HepG2 (cell line): ENCODE measurements around the gene HOXD4. TPM values are rescaled to one million over a fixed set of nuclear protein-coding genes. Genes with fewer than 3 reads are reported as not detected.

Source experiments
- ATF3 ChIP-seq: sonication (generic); formaldehyde crosslinking; IDR thresholded peaks from 2 replicates; pipeline ENCODE4 v1.4.0; 2020; ENCODE audit warnings: missing genetic modification reagents
- HNF4A ChIP-seq: sonication (generic); formaldehyde crosslinking; IDR thresholded peaks from 2 replicates; pipeline ENCODE4 v1.4.0; 2020; ENCODE audit warnings: missing genetic modification reagents
- ISL2 ChIP-seq: sonication (generic); formaldehyde crosslinking; IDR thresholded peaks from 2 replicates; pipeline ENCODE4 v1.5.0; 2020; ENCODE audit warnings: missing genetic modification reagents
- ISX ChIP-seq: sonication (generic); formaldehyde crosslinking; conservative IDR thresholded peaks from 2 replicates; pipeline ENCODE4 v1.5.0; 2020; ENCODE audit warnings: missing genetic modification reagents
- PAWR ChIP-seq: sonication (generic); formaldehyde crosslinking; IDR thresholded peaks from 2 replicates; pipeline ENCODE4 v1.4.0; 2020; ENCODE audit warnings: missing genetic modification reagents, mild to moderate bottlenecking, borderline replicate concordance
- TOPORS ChIP-seq: sonication (generic); formaldehyde crosslinking; IDR thresholded peaks from 2 replicates; pipeline ENCODE4 v1.8.0; 2023; ENCODE audit warnings: mild to moderate bottlenecking, missing genetic modification reagents
- XBP1 ChIP-seq: sonication (generic); formaldehyde crosslinking; IDR thresholded peaks from 2 replicates; pipeline ENCODE4 v1.5.0; 2020; ENCODE audit warnings: missing genetic modification reagents
- YY1 ChIP-seq: IDR thresholded peaks from 2 replicates; pipeline ENCODE4 v1.6.1; 2011; ENCODE audit warnings: low read length, low read depth, moderate library complexity, mild to moderate bottlenecking; ENCODE audit not compliant: insufficient read depth, insufficient replicate concordance
- ZNF101 ChIP-seq: sonication (generic); formaldehyde crosslinking; IDR thresholded peaks from 2 replicates; pipeline ENCODE4 v1.4.0; 2020; ENCODE audit warnings: mild to moderate bottlenecking, low read depth, missing genetic modification reagents, borderline replicate concordance
- ZNF180 ChIP-seq: sonication (generic); formaldehyde crosslinking; IDR thresholded peaks from 2 replicates; pipeline ENCODE4 v1.4.0; 2020; ENCODE audit warnings: low read depth, missing genetic modification reagents, borderline replicate concordance
- ZNF3 ChIP-seq: IDR thresholded peaks from 2 replicates; pipeline ENCODE4 v1.7.0; 2017; ENCODE audit warnings: inconsistent platforms
- ZNF513 ChIP-seq: sonication (generic); formaldehyde crosslinking; conservative IDR thresholded peaks from 2 replicates; pipeline ENCODE4 v1.5.0; 2020; ENCODE audit warnings: missing genetic modification reagents
- ZNF547 ChIP-seq: sonication (generic); formaldehyde crosslinking; IDR thresholded peaks from 2 replicates; pipeline ENCODE4 v1.5.1; 2020; ENCODE audit warnings: mild to moderate bottlenecking, missing genetic modification reagents
- ZNF580 ChIP-seq: IDR thresholded peaks from 2 replicates; pipeline ENCODE4 v1.6.1; 2016; ENCODE audit warnings: low read depth, borderline replicate concordance
- polyA plus RNA-seq, 8 experiments: library from polyadenylated mRNA; depleted of rRNA in 3 of 8; stranded (reverse) in 7 of 8; unstranded in 1 of 8; fragments of >200 nt; fragmentation: Illumina TruSeq in 4 of 8; extraction: Trizol in 4 of 8; gene quantifications; 2 replicates each; pipeline versions ENCODE4 v1.2.1 to v1.2.3, GENCODE V29; 2011 to 2016; ENCODE audit warnings: low read depth in 4 of 8, missing spikeins in 1 of 8, mixed read lengths in 1 of 8; ENCODE audit not compliant: insufficient read depth in 1 of 8
- total RNA-seq, 5 experiments: library from RNA; depleted of rRNA; stranded (reverse); fragments of >200 nt; fragmentation: Illumina TruSeq; extraction: Trizol; gene quantifications; 2 replicates each; pipeline ENCODE4 v1.2.3, GENCODE V29; 2016; ENCODE audit warnings: low read depth in 1 of 5
- TF ChIP-seq, protein P1 (sequence below): sonication (generic); IDR thresholded peaks from 2 replicates; pipeline ENCODE4 v1.6.1; 2016; ENCODE audit warnings: low read depth, borderline replicate concordance
- TF ChIP-seq, protein P2 (sequence below): sonication (generic); formaldehyde crosslinking; IDR thresholded peaks from 2 replicates; pipeline ENCODE4 v1.5.0; 2020; ENCODE audit warnings: mild to moderate bottlenecking, missing genetic modification reagents
- TF ChIP-seq, protein P3 (sequence below): sonication (generic); formaldehyde crosslinking; IDR thresholded peaks from 2 replicates; pipeline ENCODE4 v1.4.0; 2020; ENCODE audit warnings: mild to moderate bottlenecking, missing genetic modification reagents
- TF ChIP-seq, protein P4 (sequence below): sonication (generic); formaldehyde crosslinking; IDR thresholded peaks from 2 replicates; pipeline ENCODE4 v1.9.0; 2022; ENCODE audit warnings: low read depth, missing genetic modification reagents

Gene HOXD4
- total and polyA plus RNA-seq, 2 of the 13 experiments (the other 11 are each of a cell fraction or from before 2014, with no cell fraction given) = not detected

DNA sequence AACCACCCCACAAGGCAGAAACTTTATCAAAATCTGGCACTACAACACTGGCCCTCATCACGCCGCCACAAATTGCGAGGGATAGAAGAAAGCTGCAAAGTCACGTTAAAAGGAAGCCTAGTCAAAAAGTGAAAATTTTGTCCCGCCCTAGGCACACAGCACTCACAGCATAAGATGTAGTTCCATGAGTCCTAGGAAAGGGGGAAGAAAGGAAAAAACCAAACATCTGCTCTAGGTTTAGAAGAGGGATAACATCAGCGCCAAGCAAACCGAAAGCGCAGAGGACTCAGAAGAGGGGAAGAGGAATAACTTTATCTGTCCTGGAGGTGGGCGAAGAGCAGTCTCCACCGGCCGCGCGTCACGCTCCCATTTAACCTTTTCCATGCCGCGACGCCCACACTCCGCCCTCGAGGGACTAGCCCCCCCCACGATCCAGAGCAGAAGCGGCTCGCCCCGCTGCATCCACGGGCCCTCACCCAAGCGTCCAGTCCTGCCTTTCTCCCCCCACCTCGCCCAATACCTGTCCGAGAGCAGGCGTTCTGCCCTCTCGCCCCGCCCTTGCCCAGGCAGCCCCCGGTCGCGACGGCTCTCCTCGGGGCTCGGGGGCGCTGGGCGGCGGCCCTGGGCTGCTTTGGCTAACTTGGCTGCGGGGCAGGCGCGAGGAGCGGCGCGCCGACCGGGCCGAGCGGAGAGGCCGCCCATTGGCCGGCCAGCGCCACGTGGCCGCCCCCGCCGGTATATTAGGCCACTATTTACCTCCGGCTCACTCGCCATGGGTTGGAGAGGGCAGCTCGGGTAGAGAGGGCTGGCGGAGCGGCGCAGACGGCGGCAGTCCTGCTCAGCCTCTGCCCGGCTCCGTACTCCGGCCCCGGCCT, 36.8 kb downstream of the HOXD4 start, which contains the start of gene HOXD1 (continued):
- no peak; the same call in 1 of the 2 replicates for TF ChIP-seq HNF4A
- TF ChIP-seq XBP1 = no peak
- TF ChIP-seq, protein P1, sequence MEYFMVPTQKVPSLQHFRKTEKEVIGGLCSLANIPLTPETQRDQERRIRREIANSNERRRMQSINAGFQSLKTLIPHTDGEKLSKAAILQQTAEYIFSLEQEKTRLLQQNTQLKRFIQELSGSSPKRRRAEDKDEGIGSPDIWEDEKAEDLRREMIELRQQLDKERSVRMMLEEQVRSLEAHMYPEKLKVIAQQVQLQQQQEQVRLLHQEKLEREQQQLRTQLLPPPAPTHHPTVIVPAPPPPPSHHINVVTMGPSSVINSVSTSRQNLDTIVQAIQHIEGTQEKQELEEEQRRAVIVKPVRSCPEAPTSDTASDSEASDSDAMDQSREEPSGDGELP = no peak
- peak; percentile 32 for TF ChIP-seq YY1
- no peak for TF ChIP-seq ZNF180 (CRISPR knock-in tag)
- TF ChIP-seq ZNF513 = peak; percentile 66; the same call in 1 of the 2 replicates
- TF ChIP-seq, protein P2, sequence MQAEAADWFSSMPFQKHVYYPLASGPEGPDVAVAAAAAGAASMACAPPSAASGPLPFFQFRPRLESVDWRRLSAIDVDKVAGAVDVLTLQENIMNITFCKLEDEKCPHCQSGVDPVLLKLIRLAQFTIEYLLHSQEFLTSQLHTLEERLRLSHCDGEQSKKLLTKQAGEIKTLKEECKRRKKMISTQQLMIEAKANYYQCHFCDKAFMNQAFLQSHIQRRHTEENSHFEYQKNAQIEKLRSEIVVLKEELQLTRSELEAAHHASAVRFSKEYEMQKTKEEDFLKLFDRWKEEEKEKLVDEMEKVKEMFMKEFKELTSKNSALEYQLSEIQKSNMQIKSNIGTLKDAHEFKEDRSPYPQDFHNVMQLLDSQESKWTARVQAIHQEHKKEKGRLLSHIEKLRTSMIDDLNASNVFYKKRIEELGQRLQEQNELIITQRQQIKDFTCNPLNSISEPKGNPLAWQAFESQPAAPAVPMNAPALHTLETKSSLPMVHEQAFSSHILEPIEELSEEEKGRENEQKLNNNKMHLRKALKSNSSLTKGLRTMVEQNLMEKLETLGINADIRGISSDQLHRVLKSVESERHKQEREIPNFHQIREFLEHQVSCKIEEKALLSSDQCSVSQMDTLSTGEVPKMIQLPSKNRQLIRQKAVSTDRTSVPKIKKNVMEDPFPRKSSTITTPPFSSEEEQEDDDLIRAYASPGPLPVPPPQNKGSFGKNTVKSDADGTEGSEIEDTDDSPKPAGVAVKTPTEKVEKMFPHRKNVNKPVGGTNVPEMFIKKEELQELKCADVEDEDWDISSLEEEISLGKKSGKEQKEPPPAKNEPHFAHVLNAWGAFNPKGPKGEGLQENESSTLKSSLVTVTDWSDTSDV (CRISPR knock-in tag) = no peak; the same call in 1 of the 2 replicates
- TF ChIP-seq ISX (CRISPR knock-in tag) = 0 out of 2 replicates have a peak, but pooled peaks have one; percentile 73
- no peak for TF ChIP-seq ZNF3 (CRISPR knock-in tag)
- TF ChIP-seq ATF3 (CRISPR knock-in tag) = no peak
- TF ChIP-seq ZNF580 (CRISPR knock-in tag) = no peak
- no peak for TF ChIP-seq ISL2 (CRISPR knock-in tag)
- no peak for TF ChIP-seq TOPORS (CRISPR knock-in tag)
- TF ChIP-seq PAWR (CRISPR knock-in tag) = no peak
- TF ChIP-seq ZNF547 (CRISPR knock-in tag) = 0 out of 2 replicates have a peak, but pooled peaks have one; percentile 26
- TF ChIP-seq, protein P3, sequence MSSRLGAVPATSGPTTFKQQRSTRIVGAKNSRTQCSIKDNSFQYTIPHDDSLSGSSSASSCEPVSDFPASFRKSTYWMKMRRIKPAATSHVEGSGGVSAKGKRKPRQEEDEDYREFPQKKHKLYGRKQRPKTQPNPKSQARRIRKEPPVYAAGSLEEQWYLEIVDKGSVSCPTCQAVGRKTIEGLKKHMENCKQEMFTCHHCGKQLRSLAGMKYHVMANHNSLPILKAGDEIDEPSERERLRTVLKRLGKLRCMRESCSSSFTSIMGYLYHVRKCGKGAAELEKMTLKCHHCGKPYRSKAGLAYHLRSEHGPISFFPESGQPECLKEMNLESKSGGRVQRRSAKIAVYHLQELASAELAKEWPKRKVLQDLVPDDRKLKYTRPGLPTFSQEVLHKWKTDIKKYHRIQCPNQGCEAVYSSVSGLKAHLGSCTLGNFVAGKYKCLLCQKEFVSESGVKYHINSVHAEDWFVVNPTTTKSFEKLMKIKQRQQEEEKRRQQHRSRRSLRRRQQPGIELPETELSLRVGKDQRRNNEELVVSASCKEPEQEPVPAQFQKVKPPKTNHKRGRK = no peak
- TF ChIP-seq ZNF101 (CRISPR knock-in tag) = no peak
- TF ChIP-seq, protein P4, sequence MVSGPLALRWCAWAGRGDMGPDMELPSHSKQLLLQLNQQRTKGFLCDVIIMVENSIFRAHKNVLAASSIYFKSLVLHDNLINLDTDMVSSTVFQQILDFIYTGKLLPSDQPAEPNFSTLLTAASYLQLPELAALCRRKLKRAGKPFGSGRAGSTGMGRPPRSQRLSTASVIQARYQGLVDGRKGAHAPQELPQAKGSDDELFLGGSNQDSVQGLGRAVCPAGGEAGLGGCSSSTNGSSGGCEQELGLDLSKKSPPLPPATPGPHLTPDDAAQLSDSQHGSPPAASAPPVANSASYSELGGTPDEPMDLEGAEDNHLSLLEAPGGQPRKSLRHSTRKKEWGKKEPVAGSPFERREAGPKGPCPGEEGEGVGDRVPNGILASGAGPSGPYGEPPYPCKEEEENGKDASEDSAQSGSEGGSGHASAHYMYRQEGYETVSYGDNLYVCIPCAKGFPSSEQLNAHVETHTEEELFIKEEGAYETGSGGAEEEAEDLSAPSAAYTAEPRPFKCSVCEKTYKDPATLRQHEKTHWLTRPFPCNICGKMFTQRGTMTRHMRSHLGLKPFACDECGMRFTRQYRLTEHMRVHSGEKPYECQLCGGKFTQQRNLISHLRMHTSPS (CRISPR knock-in tag) = peak; percentile 18; the same call in 1 of the 2 replicates
